Measurements from ENCODE around the gene FGD5. TPM values are rescaled to one million over a fixed set of nuclear protein-coding genes. Genes with fewer than 3 reads are reported as not detected.

The FGD5 gene
- total RNA-seq, 1 donor from 2014 or later: not detected

DNA sequence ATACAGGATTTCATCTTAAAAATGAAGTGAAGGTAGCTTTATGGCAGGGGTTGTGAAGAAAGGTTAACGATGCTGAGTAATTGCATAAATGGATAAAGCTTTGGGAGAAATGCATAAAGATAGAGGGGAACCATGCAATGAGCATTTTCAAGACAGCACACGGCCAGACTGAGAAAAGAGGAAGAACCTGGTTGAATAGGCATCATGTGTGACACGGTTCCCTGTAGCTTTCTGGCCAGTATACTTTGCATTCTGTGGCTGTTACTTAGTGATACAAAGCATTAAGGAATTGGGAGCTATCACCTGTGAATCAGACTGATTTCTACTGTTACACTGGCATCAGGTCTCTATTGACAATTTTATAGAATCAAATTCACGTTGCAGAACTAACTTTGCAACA lies 161.9 kb downstream of the FGD5 start:
- Histone ChIP-seq H3K27me3 (ENCODE audit: control insufficient read depth, insufficient read depth, low read length) (no peaks in the 10 kb centered on the region), H3K4me3 (ENCODE audit: low read depth, low read length) (no peak overlapping the region), H3K36me3 (ENCODE audit: control insufficient read depth, insufficient read depth, low read length) (no peaks in the 10 kb centered on the region)
- DNase-seq (ENCODE audit: low read depth) (no peak), FAIRE-seq (no peak)
- no peak for TF ChIP-seq CTCF (IDR thresholded peaks at IDR 0.05; ENCODE audit: insufficient read depth, low read length, severe bottlenecking)

Other genes with a start within 250 kb of the FGD5 start
- 5.8 and 8.7 TPM in 2 replicates for gene CCDC174, start 167.2 kb upstream of the FGD5 start, total RNA-seq
- under 0.01 TPM in 1 of 2 replicates, not detected in the other for gene C3orf20, start 143.8 kb upstream of the FGD5 start, total RNA-seq
- 15.0 and 16.1 TPM in 2 replicates for gene NR2C2, start 128.6 kb downstream of the FGD5 start, total RNA-seq
- gene MRPS25, start 246.4 kb downstream of the FGD5 start, total RNA-seq: 11.1 and 19.3 TPM in 2 replicates